Measurements from ENCODE around the gene INHBC. TPM values are rescaled to one million over a fixed set of nuclear protein-coding genes. Genes with fewer than 3 reads are reported as not detected.

INHBC gene
- total RNA-seq, 1 experiment from 2014 or later: not detected

GRCh38 chr12:57475271-57476161 lies 40.9 kb downstream of the INHBC start:
- in situ Hi-C loops (cut with HindIII; ENCODE audit: low pct_unique_long_range_greater_than_20kb, low sequenced_read_pairs) (no loop called here), intact Hi-C loops (cut with micrococcal nuclease; ENCODE audit: unreplicated experiment) (no loop called here)
- DNase-seq (ENCODE audit: low read depth, low spot score) (no peak), ATAC-seq (peak; percentile 43)
- H3K27ac ChIP-seq (ENCODE audit: low read length): no peak overlapping the region
- ChIA-PET CTCF (interaction anchor here (0.6 to 0.7 kb wide), 2 partner anchors 10 to 240 kb away, joined by 4 to 5 read pairs; no protein-coding TSS in a partner anchor), POLR2A (no interaction called here)
- no peak for TF ChIP-seq REST (IDR thresholded peaks at IDR 0.05; ENCODE audit: insufficient read depth in 1 of 2, low read depth in 2 of 2, low read length in 1 of 2)
- TF ChIP-seq SIN3A (IDR thresholded peaks at IDR 0.05; ENCODE audit: borderline replicate concordance, insufficient read depth, low read depth, low read length): no peak
- no peak for TF ChIP-seq POLR2AphosphoS5 (IDR thresholded peaks at IDR 0.05; ENCODE audit: low read depth, low read length)
- TF ChIP-seq TCF7L2 (IDR thresholded peaks at IDR 0.05; ENCODE audit: low read depth, low read length): no peak
- no peak for TF ChIP-seq CTCF (IDR thresholded peaks at IDR 0.05)
- H3K4me1 ChIP-seq (ENCODE audit: control insufficient read depth, insufficient read depth, low read length): no peaks in the 10 kb centered on the region; the same call in 1 of the 2 replicates
- H3K4me3 ChIP-seq (ENCODE audit: low read depth in 2 of 2, low read length in 2 of 2): peak overlapping the region in 1 of 2 experiments; percentile 31; a peak in 1 of 4 replicates
- H3K27me3 ChIP-seq (ENCODE audit: control insufficient read depth, insufficient read depth, low read length): peaks cover 2% of the 10 kb centered on the region; the same call in 1 of the 2 replicates
- no TSS peak for BruUV-seq (replicated peaks)
- H3K36me3 ChIP-seq (ENCODE audit: control insufficient read depth, insufficient read depth, low read length): no peaks in the 10 kb centered on the region
- no peaks in the 10 kb centered on the region for H3K9me3 ChIP-seq (ENCODE audit: control insufficient read depth, insufficient read depth, low read depth, low read length)

GRCh38 chr12:57476162-57476992 lies 41.8 kb downstream of the INHBC start:
- ChIA-PET CTCF (interaction anchor here (0.6 kb wide), 1 partner anchor 36 kb away, joined by 3 read pairs; no protein-coding TSS in a partner anchor), POLR2A (no interaction called here)
- intact Hi-C loops (cut with micrococcal nuclease; ENCODE audit: unreplicated experiment): no loop called here
- peak; percentile 4; the same call in 1 of the 2 replicates for ATAC-seq
- no peak for TF ChIP-seq REST (IDR thresholded peaks at IDR 0.05; ENCODE audit: insufficient read depth in 1 of 2, low read depth in 2 of 2, low read length in 1 of 2)
- TF ChIP-seq CTCF (IDR thresholded peaks at IDR 0.05): no peak; the same call in 1 of the 2 replicates
- TF ChIP-seq SIN3A (IDR thresholded peaks at IDR 0.05; ENCODE audit: borderline replicate concordance, insufficient read depth, low read depth, low read length): no peak
- TF ChIP-seq POLR2AphosphoS5 (IDR thresholded peaks at IDR 0.05; ENCODE audit: low read depth, low read length): no peak
- TF ChIP-seq TCF7L2 (IDR thresholded peaks at IDR 0.05; ENCODE audit: low read depth, low read length): no peak
- Histone ChIP-seq H3K27me3 (ENCODE audit: control insufficient read depth, insufficient read depth, low read length) (peaks cover 2% of the 10 kb centered on the region; the same call in 1 of the 2 replicates), H3K27ac (ENCODE audit: low read length) (no peak overlapping the region), H3K9me3 (ENCODE audit: control insufficient read depth, insufficient read depth, low read depth, low read length) (no peaks in the 10 kb centered on the region), H3K4me3 (ENCODE audit: low read depth in 2 of 2, low read length in 2 of 2) (peak overlapping the region in 1 of 2 experiments; percentile 31; a peak in 1 of 4 replicates), H3K36me3 (ENCODE audit: control insufficient read depth, insufficient read depth, low read length) (no peaks in the 10 kb centered on the region), H3K4me1 (ENCODE audit: control insufficient read depth, insufficient read depth, low read length) (no peaks in the 10 kb centered on the region; the same call in 1 of the 2 replicates)
- DNase-seq (ENCODE audit: low read depth, low spot score): no peak
- no TSS peak for BruUV-seq (replicated peaks)
- in situ Hi-C loops (cut with HindIII; ENCODE audit: low pct_unique_long_range_greater_than_20kb, low sequenced_read_pairs): no loop called here
